GM23248 (cell line): ENCODE data around the gene TECPR2.

Experiments used
- EZH2 ChIP-seq: fragments of 200-600 bp; sonication (generic); IDR thresholded peaks from 2 replicates; pipeline ENCODE4 v1.6.1; 2018; ENCODE audit warnings: antibody characterized with exemption, mild to moderate bottlenecking; ENCODE audit not compliant: insufficient read depth, poor library complexity, severe bottlenecking
- EZH2phosphoT487 ChIP-seq: fragments of 200-600 bp; sonication (generic); IDR thresholded peaks from 2 replicates; pipeline ENCODE4 v1.6.1; 2018; ENCODE audit warnings: antibody characterized with exemption, moderate library complexity, mild to moderate bottlenecking, low read depth; ENCODE audit not compliant: insufficient read depth

DNA sequence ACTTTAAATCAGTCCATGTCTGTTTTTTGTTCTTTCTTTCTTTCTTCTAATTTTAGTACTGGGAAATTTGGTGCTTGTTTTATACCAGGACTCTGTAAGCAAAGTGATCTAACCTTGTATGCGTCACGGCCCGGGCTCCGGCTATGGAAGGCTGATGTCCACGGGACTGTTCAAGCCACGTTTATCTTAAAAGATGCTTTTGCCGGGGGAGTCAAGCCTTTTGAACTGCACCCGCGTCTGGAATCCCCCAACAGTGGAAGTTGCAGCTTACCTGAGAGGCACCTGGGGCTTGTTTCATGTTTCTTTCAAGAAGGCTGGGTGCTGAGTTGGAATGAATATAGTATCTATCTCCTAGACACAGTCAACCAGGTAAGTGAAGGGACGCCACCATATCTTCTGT lies 62.2 kb downstream of the TECPR2 start:
- TF ChIP-seq EZH2: no peak
- no peak for TF ChIP-seq EZH2phosphoT487
